Measurements from ENCODE around the gene FAM20A.
A peak's percentile ranks its signal among the peaks of the same experiment; 100 is the strongest.

Gene FAM20A

GRCh38 chr17:68573338-68573737 is 27.8 kb downstream of the FAM20A start (continued):
- TF ChIP-seq PRDM1 (tag by site-specific recombination; IDR thresholded peaks at IDR 0.05) (peak; percentile 100), ZNF521 (tag by site-specific recombination; IDR thresholded peaks at IDR 0.05) (0 out of 2 replicates have a peak, but pooled peaks have one; percentile 63), ZNF501 (tag by site-specific recombination; IDR thresholded peaks at IDR 0.05) (no peak), AEBP2 (tag by site-specific recombination; IDR thresholded peaks at IDR 0.05; ENCODE audit: borderline replicate concordance) (no peak), ZNF513 (tag by site-specific recombination; IDR thresholded peaks at IDR 0.05) (no peak), YY1 (tag by site-specific recombination; IDR thresholded peaks at IDR 0.05) (no peak), ZNF169 (tag by site-specific recombination; IDR thresholded peaks at IDR 0.05) (no peak), ZBTB8A (tag by site-specific recombination; IDR thresholded peaks at IDR 0.05) (no peak), ZNF138 (tag by site-specific recombination; IDR thresholded peaks at IDR 0.05; ENCODE audit: borderline replicate concordance) (no peak), ZNF366 (tag by site-specific recombination; conservative IDR thresholded peaks at IDR 0.05) (peak; percentile 96), ZNF394 (tag by site-specific recombination; IDR thresholded peaks at IDR 0.05; ENCODE audit: borderline replicate concordance) (no peak)

GRCh38 chr17:68572138-68572842 is 28.9 kb downstream of the FAM20A start:
- ChIA-PET CTCF (interaction anchor here (0.5 to 1.2 kb wide), 2 partner anchors 76 to 1668 kb away, joined by 3 to 4 read pairs; no protein-coding TSS in a partner anchor), POLR2A (no interaction called here)
- no peaks in the 10 kb centered on the region for H3K9me3 ChIP-seq (ENCODE audit: control insufficient read depth, insufficient read depth, low read depth, low read length)
- H3K27ac ChIP-seq (ENCODE audit: extremely low read depth, low read depth, low read length), result no peak overlapping the region
- H3K36me3 ChIP-seq (ENCODE audit: control insufficient read depth in 2 of 2, insufficient read depth in 1 of 2, low read length in 2 of 2), result no peaks in the 10 kb centered on the region
- no peak for TF ChIP-seq REPIN1 (tag by site-specific recombination; IDR thresholded peaks at IDR 0.05; ENCODE audit: low read depth)
- no peak for TF ChIP-seq ZNF302 (tag by site-specific recombination; IDR thresholded peaks at IDR 0.05; ENCODE audit: low read depth)
- TF ChIP-seq ZNF433 (tag by site-specific recombination; IDR thresholded peaks at IDR 0.05; ENCODE audit: low read depth), result no peak
- TF ChIP-seq ZNF610 (tag by site-specific recombination; IDR thresholded peaks at IDR 0.05; ENCODE audit: borderline replicate concordance), result no peak
- TF ChIP-seq ZNF76 (tag by site-specific recombination; IDR thresholded peaks at IDR 0.05; ENCODE audit: borderline replicate concordance, low read depth), result no peak
- no peak for TF ChIP-seq OSR2 (tag by site-specific recombination; IDR thresholded peaks at IDR 0.05)
- no peak for TF ChIP-seq ZNF174 (tag by site-specific recombination; IDR thresholded peaks at IDR 0.05)
- TF ChIP-seq ZBTB48 (tag by site-specific recombination; IDR thresholded peaks at IDR 0.05), result no peak
- no peak for TF ChIP-seq TCF7L2 (IDR thresholded peaks at IDR 0.05; ENCODE audit: borderline replicate concordance, low read depth, low read length)
- TF ChIP-seq GLIS1 (tag by site-specific recombination; IDR thresholded peaks at IDR 0.05), result no peak
- TF ChIP-seq ZNF785 (tag by site-specific recombination; IDR thresholded peaks at IDR 0.05), result no peak
- TF ChIP-seq ZNF585B (tag by site-specific recombination; IDR thresholded peaks at IDR 0.05), result no peak
- TF ChIP-seq ZNF10 (tag by site-specific recombination; IDR thresholded peaks at IDR 0.05), result no peak
- TF ChIP-seq ZNF707 (tag by site-specific recombination; IDR thresholded peaks at IDR 0.05), result no peak
- no peak for TF ChIP-seq ZNF521 (tag by site-specific recombination; IDR thresholded peaks at IDR 0.05)
- no peak for TF ChIP-seq ZNF157 (tag by site-specific recombination; IDR thresholded peaks at IDR 0.05)
- TF ChIP-seq BCL11B (tag by site-specific recombination; IDR thresholded peaks at IDR 0.05; ENCODE audit: low read depth), result no peak
- TF ChIP-seq MZF1 (tag by site-specific recombination; IDR thresholded peaks at IDR 0.05; ENCODE audit: borderline replicate concordance), result no peak
- no peak for TF ChIP-seq TSHZ1 (tag by site-specific recombination; IDR thresholded peaks at IDR 0.05; ENCODE audit: borderline replicate concordance)
- TF ChIP-seq WT1 (tag by site-specific recombination; IDR thresholded peaks at IDR 0.05), result no peak
- no peak overlapping the region for H3K4me3 ChIP-seq (ENCODE audit: low read depth, low read length)
- H3K4me1 ChIP-seq (ENCODE audit: control insufficient read depth, insufficient read depth, low read length), result no peaks in the 10 kb centered on the region

Measured in HEK293 (cell line).